Transverse colon (tissue), 4 donors: ENCODE results near the gene ZNF367.

Experiments
- CTCF ChIP-seq, 5 experiments: fragments of 200-600 bp in 3 of 5; fragments of 450-650 bp in 2 of 5; sonication (generic) in 3 of 5; IDR thresholded peaks; 1 replicate in 2 of 5; 2 replicates in 3 of 5; pipeline ENCODE4 v1.5.1; 2016 to 2017; ENCODE audit warnings: antibody characterized with exemption in 5 of 5, inconsistent platforms in 3 of 5, mild to moderate bottlenecking in 2 of 5, moderate library complexity in 1 of 5
- EP300 ChIP-seq: sonication (generic); formaldehyde crosslinking; IDR thresholded peaks from one replicate; pipeline ENCODE4 v1.6.1; 2017; ENCODE audit warnings: antibody characterized with exemption, low read depth
- POLR2A ChIP-seq: fragments of 450-650 bp; IDR thresholded peaks from one replicate; pipeline ENCODE4 v1.6.1; 2016; ENCODE audit warnings: antibody characterized with exemption, mild to moderate bottlenecking, moderate library complexity
- POLR2AphosphoS5 ChIP-seq, 3 donors: sonication (generic); formaldehyde crosslinking; IDR thresholded peaks; one replicate each; pipeline ENCODE4 v1.6.1; 2016; ENCODE audit warnings: antibody characterized with exemption in 3 of 3

DNA sequence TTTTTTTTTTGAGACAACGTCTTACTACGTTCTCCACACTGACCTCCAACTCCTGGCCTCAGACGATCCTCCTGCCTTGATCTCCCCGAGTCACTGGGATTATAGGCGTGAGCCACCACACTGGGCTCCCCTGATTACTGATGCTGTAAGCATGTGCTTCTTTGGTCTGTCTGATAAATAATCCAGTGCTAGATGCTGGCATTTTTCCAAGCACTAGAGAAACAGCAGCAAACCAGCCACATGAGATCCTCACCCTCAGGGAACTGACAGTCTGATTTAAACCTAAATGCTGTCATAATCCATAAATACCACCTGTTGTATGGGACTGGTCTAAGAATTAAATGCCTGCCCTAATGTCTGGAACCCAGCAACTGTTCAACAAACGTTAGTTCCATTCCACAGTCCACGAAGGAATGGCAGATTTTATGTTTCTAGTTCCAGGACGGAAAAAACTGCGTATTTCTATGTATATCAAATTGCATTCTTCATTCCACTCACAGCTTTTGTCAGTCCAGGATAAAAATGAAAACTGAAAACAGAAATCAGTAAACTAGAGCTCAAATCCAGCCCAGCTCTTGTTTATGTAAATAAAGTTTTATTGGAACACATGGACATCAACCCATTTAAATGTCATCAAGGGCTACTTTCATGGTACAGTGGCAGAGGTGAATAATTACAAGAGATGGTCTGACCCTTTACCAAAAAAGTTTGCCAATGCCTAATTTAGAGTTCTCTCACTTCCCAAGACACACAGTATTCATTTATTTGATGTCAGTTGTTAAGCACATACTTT is 54.8 kb downstream of the ZNF367 start:
- no peak for TF ChIP-seq CTCF (IDR thresholded peaks at IDR 0.05)
- TF ChIP-seq POLR2A = no peak
- TF ChIP-seq EP300 = no peak
- no peak for TF ChIP-seq POLR2AphosphoS5 (IDR thresholded peaks at IDR 0.05)
